HG03108 (cell line): ENCODE data around the gene KYAT1.
"Not testable (repeated sequence)": the region's sequence is repeated elsewhere in the genome, so short reads cannot be mapped to it uniquely, and the experiment has no call there.

Experiments used
- ATAC-seq: cut with Tn5 transposase; IDR thresholded peaks from one replicate; pipeline ENCODE4 v1.9.1; 2021; ENCODE audit warnings: moderate library complexity; ENCODE audit not compliant: unreplicated experiment

KYAT1 gene

GRCh38 chr9:128820665-128821583 lies 60.8 kb downstream of the KYAT1 start:
- no peak for ATAC-seq

DNA sequence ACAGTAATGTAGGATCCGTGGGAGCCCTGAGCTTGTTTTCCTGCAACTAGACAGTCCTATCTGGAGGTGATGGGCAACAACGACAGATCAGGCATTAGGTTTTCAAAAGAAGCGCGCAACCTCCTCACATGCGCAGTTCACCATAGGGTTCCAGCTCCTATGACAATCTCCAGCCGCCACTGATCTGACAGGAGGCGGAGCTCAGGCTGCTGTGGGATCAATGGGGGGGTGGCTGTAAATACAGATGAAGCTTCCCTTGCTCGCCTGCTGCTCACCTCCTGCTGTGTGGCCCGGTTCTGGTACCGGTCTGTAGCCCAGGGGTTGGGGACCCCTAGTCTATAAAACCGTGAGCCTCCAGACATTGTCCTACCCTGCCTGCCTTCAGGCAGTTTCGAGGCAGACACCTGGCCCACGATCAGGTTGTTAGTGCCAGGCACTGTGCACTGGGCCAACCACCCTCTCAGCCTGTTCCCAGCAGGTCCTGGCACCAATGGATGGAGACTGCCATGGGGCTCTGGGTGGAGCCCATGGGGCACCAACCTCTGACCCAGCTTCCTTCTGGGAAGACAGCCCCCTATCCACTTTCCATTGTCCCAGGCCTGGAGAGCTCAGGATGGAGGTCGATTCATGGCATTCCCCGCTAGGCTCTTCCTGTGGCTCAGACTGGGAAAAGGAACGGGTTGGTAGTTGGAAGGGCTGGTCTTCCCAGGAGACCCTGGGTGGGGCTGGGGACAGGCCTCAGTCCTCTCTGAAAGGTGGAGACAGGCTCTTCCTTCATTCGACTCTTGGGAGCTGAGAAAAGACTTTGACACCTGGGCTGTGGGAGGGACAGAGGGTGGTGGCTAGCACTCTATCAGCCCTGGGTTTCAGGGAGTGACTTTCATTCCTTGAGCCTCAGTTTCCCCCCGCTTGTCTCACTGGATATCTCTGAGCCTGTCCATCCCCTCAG lies 61.8 kb downstream of the KYAT1 start:
- ATAC-seq = no peak

GRCh38 chr9:128818839-128819715 lies 62.7 kb downstream of the KYAT1 start:
- peak; percentile 17 for ATAC-seq

GRCh38 chr9:128818099-128818838 lies 63.5 kb downstream of the KYAT1 start, which contains the start of gene ENDOG:
Gene ENDOG (plus strand): TSS chr9:128818500. CDS start chr9:128818685, 185 bp downstream.
- peak; percentile 91 for ATAC-seq

DNA sequence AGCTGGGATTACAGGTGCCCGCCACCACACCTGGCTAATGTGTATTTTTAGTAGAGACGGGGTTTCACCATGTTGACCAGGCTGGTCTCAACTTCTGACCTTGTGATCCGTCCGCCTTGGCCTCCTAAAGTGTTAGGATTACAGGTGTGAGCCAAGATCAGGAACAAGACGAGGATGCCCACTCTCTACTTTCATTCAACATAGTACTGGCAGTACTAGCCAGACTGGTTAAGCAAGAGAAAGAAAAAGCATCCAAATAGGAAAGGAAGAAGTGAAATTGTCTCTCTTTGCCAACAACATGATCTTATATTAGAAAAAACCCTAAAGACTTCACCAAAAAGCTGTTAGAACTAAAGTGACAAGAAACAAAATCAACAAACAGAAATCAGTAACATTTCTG lies 70.9 kb downstream of the KYAT1 start:
- ATAC-seq = no peak

GRCh38 chr9:128809831-128810230 lies 71.9 kb downstream of the KYAT1 start:
- ATAC-seq = no peak

DNA sequence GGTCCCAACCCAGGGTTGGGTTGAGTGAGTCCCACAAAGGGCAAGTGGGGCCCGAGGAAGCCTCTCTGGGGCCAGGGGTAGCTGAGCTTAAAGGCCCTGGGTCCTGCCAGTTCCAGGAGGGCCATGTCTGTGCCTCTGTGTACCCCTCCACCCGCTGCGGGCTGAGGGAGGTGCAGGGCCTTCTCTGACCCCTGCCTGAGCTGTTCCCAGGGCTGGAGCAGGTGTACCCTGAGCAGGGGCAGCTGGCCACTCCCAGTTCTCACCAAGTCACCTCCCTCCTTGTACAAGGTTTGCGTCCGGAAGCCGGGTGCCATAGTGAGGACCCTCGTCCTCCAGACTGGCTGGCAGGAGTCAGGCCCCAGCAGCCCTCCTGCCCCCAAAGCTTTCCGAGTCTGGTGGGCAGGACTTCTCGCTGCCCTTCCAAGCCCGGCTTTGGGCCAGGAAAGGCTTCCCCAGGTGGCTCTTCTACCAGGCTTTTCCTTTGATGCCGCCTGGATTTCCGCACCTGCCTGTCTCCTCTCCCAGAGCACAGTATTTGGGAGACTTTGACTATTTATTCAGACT lies 72.6 kb downstream of the KYAT1 start:
- no peak for ATAC-seq

DNA sequence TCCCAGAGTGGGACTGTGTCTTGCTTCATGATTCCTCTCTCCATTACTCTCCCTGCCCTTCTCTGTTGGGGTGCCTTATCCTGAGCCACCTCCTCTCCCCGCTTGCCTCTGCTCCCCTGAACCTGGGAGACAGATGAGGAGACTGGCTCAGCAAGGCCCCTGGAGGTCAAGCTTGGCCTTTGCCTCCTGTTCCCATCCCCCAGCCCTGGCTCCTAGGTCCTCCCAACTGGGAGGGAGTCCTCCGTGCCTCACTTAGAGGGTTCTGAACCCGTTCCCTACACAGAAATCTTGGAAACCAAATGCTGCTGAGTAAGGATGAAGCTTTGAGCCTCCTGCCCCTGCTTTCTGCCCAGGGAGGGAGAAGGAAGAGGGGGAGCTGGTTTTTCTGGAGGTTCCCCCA lies 73.2 kb downstream of the KYAT1 start:
- ATAC-seq = no peak

DNA sequence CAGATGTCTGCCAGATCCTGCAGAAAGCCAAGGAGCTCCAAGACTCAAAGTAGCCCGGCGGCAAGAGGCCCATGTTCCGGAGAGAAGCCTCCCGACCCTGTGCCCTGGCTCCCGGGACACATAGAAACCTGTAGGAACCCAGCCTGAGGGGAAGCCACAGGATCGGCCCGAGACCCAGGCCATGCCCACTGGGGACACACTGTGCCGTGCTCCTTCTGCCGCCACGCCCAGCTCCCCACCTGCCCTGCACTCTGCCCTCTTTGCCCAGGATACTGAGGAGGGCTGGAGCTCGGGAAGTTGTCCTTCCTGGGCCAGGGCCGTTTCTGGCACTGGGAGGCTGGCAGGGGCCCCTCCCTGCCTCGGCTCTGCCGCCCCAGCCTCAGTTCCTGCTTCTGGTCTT lies 73.9 kb downstream of the KYAT1 start:
- no peak for ATAC-seq

GRCh38 chr9:128805661-128806060 lies 76.1 kb downstream of the KYAT1 start:
- ATAC-seq = no peak

- ATAC-seq = no peak
Observed at GRCh38 chr9:128802482-128802881, 79.3 kb downstream of the KYAT1 start.

- ATAC-seq = no peak
Observed at GRCh38 chr9:128800061-128800460, 81.7 kb downstream of the KYAT1 start.

DNA sequence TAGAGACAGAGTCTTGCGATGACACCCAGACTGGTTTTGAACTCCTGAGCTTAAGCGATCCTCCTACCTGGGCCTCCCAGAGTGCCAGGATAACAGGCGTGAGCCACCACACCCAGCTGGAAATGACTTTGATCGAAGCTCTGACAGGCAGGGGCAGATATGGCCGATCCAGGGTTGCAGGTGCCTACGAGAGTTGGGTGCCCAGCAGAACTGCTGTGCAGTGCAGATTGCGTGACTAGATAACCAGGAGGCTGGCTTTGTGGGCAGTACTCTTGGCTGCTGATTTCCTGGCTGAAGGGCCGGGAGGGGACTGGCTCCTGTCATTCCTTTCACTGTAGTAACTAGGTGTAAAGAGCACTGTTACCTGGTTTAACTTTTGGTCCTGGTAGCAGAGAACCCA lies 82.9 kb downstream of the KYAT1 start:
- ATAC-seq = no peak

GRCh38 chr9:128794961-128795360 lies 86.8 kb downstream of the KYAT1 start:
- not testable (repeated sequence) for ATAC-seq

DNA sequence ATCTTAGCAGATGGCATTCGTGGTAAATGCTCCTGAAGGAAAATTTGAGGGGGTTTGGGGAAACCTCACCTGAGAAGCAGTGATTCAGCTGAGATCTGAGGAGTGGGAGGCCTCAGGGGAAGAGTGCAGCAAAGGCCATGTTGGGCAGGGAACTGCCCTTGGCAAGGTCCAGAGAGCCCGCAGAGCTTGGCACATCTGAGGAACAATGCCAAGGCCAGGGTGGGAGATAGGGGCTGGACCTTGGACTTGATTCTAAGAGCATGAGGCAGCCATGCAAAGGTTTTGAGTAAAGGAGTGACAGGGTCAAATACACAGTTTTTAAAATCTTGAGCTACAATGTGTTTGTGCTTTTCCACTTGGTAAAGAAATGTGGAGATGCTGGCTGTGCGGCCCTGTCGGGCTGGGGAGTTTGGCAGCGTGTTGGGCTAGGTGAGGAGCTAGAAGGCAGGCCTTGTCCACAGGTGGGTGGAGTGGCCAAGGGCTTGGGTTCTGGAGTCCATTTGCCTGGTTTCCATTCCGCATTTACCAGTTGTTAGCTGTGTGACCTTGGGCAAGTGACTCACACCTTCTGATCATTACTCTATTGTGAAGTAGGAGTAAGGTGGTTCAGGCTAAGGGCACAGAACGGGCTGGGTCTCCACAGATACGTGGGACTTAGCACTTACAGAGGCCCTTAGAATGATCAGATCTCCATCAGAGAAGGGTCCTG lies 88.6 kb downstream of the KYAT1 start:
- no peak for ATAC-seq

DNA sequence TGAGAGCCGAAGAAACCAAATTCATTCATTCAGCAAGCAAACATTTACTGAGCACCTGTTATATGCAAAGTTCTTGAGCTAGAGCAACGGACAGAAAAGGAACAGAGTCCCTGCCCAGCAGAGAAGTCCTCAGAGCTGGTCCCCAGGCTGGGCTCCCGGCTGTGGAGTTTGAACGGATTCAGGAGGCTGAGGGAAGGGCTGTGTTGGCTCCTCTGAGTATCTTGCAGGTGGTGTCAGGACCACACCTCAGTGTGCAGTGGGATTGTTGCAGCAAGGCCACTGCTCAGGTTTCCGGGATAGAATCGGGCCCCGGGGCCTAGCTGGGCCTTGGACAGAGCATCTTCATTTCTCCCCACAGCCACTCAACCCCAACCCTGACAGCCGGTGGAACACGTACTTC lies 89.6 kb downstream of the KYAT1 start:
- ATAC-seq = no peak

- ATAC-seq = no peak
Observed at GRCh38 chr9:128790536-128790935, 91.2 kb downstream of the KYAT1 start.

GRCh38 chr9:128788445-128788844 lies 93.3 kb downstream of the KYAT1 start:
- no peak for ATAC-seq

DNA sequence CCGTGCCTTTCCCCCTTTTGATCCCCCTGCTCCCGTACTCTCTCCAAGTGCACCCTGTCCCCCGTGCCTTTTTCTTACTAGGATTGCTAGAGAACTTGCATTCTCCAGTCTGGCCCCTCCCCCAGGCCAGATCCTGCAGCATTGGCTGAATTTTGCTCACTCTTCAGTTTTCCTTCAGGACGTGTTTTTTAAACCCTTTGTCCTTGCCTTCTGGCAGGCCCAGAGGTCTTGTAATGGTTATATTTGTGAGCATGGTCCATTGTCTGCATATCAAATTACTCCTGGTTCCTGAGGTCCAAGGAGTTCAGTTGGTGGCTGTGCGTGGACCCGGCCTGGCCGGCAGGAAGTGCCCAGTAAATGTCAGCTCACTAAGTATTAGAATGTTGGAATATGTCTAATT lies 94.1 kb downstream of the KYAT1 start:
- ATAC-seq = no peak
